GM12865 (cell line): Measurements from ENCODE around the gene LARGE1.

ENCODE experiments used
- DNase-seq: peaks from one replicate; pipeline ENCODE4 v3.0.0; 2010; ENCODE audit warnings: low read depth
- H3K4me3 ChIP-seq: 2 replicates; pipeline ENCODE4 v1.5.1; 2011; ENCODE audit warnings: mild to moderate bottlenecking, low read depth, low read length, control low read depth
- CTCF ChIP-seq: IDR thresholded peaks from 2 replicates; pipeline ENCODE4 v1.5.1; 2011; ENCODE audit warnings: low read length, control low read depth, low read depth, inconsistent platforms; ENCODE audit not compliant: insufficient read depth; ENCODE audit errors: missing control alignments

The LARGE1 gene

GRCh38 chr22:33438273-33438672 is 482.0 kb downstream of the LARGE1 start:
- DNase-seq: peak; percentile 27
- TF ChIP-seq CTCF: no peak
- H3K4me3 ChIP-seq: no peak overlapping the region

- no peak for TF ChIP-seq CTCF
- H3K4me3 ChIP-seq: no peak overlapping the region
- DNase-seq: no peak
Measured at GRCh38 chr22:33431300-33431699, 489.0 kb downstream of the LARGE1 start.

- TF ChIP-seq CTCF: no peak
- DNase-seq: no peak
- no peak overlapping the region for H3K4me3 ChIP-seq
Measured at GRCh38 chr22:33429281-33429680, 491.0 kb downstream of the LARGE1 start.

- no peak for TF ChIP-seq CTCF
- no peak overlapping the region for H3K4me3 ChIP-seq
- no peak for DNase-seq
Measured at GRCh38 chr22:33427461-33427860, 492.8 kb downstream of the LARGE1 start.

- TF ChIP-seq CTCF: no peak
- no peak for DNase-seq
- H3K4me3 ChIP-seq: no peak overlapping the region
Measured at GRCh38 chr22:33426451-33426850, 493.8 kb downstream of the LARGE1 start.

GRCh38 chr22:33421859-33422258 is 498.4 kb downstream of the LARGE1 start:
- DNase-seq: no peak
- TF ChIP-seq CTCF: no peak
- H3K4me3 ChIP-seq: no peak overlapping the region

- H3K4me3 ChIP-seq: no peak overlapping the region
- no peak for DNase-seq
- TF ChIP-seq CTCF: no peak
Measured at GRCh38 chr22:33418484-33418883, 501.8 kb downstream of the LARGE1 start.
